GM12878 (cell line): ENCODE measurements around the gene WDR19. TPM values are rescaled to one million over a fixed set of nuclear protein-coding genes. Genes with fewer than 3 reads are reported as not detected.

Experiments used
- ATAC-seq: fragments of 200-7000 bp; cut with Tn5 transposase; 3 replicates; pipeline ENCODE4 v1.9.1; 2020; ENCODE audit warnings: mild to moderate bottlenecking, moderate library complexity
- BruUV-seq: library from RNA; stranded (reverse); fragments of 400-500 nt; replicated peaks from 2 replicates; lab custom pipeline; 2021; lab: Mats Ljungman, UMichigan
- CTCF ChIA-PET: fragments of 300-600 bp; sonication (Branson Sonifier 250); formaldehyde crosslinking; extraction: SDS; loops from one replicate; lab custom pipeline; 2021; ENCODE audit warnings: inconsistent platforms; lab: Yijun Ruan, JAX
- POLR2A ChIA-PET: fragments of 350-600 bp; formaldehyde crosslinking; extraction: SDS; loops from one replicate; lab custom pipeline; 2021; ENCODE audit warnings: inconsistent platforms; lab: Charles Lee
- RAD21 ChIA-PET: fragments of 300-600 bp; sonication (Branson Sonifier 250); formaldehyde crosslinking; loops from one replicate; lab custom pipeline; 2023; ENCODE audit warnings: antibody characterized with exemption; ENCODE audit not compliant: unreplicated experiment; lab: Charles Lee
- SMC1A ChIA-PET: fragments of 300-600 bp; sonication (Branson Sonifier 250); formaldehyde crosslinking; loops from one replicate; lab custom pipeline; 2023; ENCODE audit not compliant: unreplicated experiment, uncharacterized antibody; lab: Charles Lee
- DNase-seq: peaks from one replicate; pipeline ENCODE4 v3.0.0-alpha.2; 2011; ENCODE audit warnings: low read depth, low spot score
- FAIRE-seq: peaks from 3 replicates; lab custom pipeline; 2011; peaks lifted over from hg19 to GRCh38; lab: Jason Lieb, UNC
- H2AFZ ChIP-seq: 2 replicates; pipeline ENCODE4 v1.6.0; 2011; ENCODE audit warnings: low read depth, low read length, control low read depth; ENCODE audit not compliant: control insufficient read depth
- H3K27ac ChIP-seq: 2 replicates; pipeline ENCODE4 v1.5.1; 2011; ENCODE audit warnings: control low read depth; ENCODE audit not compliant: control insufficient read depth, insufficient read depth
- H3K27me3 ChIP-seq, 2 experiments: replicated peaks in 1 of 2; 2 replicates each; pipeline versions ENCODE4 v1.6.0 to v1.6.1; 2011; ENCODE audit warnings: low read length in 1 of 2; ENCODE audit not compliant: control insufficient read depth in 2 of 2, insufficient read depth in 2 of 2
- H3K36me3 ChIP-seq, 2 experiments: 2 replicates each; pipeline ENCODE4 v1.5.1; 2011; ENCODE audit warnings: low read length in 1 of 2; ENCODE audit not compliant: control insufficient read depth in 2 of 2, insufficient read depth in 2 of 2
- H3K4me1 ChIP-seq: 2 replicates; pipeline ENCODE4 v1.6.1; 2011; ENCODE audit warnings: mild to moderate bottlenecking, low read length, moderate library complexity, mixed read lengths; ENCODE audit not compliant: control insufficient read depth, insufficient read depth
- H3K4me2 ChIP-seq: 2 replicates; pipeline ENCODE4 v1.6.0; 2011; ENCODE audit warnings: control low read depth; ENCODE audit not compliant: control insufficient read depth, insufficient read depth
- H3K4me3 ChIP-seq: fragments of 200-600 bp; sonication (generic); 2 replicates; pipeline ENCODE4 v1.5.1; 2016
- H3K79me2 ChIP-seq: 2 replicates; pipeline ENCODE4 v1.6.0; 2011; ENCODE audit warnings: low read length; ENCODE audit not compliant: control insufficient read depth, insufficient read depth
- H3K9ac ChIP-seq: 2 replicates; pipeline ENCODE4 v1.8.0; 2011; ENCODE audit warnings: low read length, control low read depth, mixed read lengths; ENCODE audit not compliant: control insufficient read depth, insufficient read depth
- H3K9me3 ChIP-seq: replicated peaks from 3 replicates; pipeline ENCODE4 v1.5.1; 2011; ENCODE audit warnings: mild to moderate bottlenecking, low read length; ENCODE audit not compliant: control insufficient read depth, insufficient read depth
- H4K20me1 ChIP-seq: 2 replicates; pipeline ENCODE4 v1.6.0; 2011; ENCODE audit not compliant: control insufficient read depth, insufficient read depth
- ATF3 ChIP-seq: IDR thresholded peaks from 2 replicates; pipeline ENCODE4 v1.6.1; 2011; ENCODE audit warnings: low read depth, mild to moderate bottlenecking, low read length, moderate library complexity, borderline replicate concordance; ENCODE audit errors: extremely low read depth
- E2F4 ChIP-seq: IDR thresholded peaks from 2 replicates; pipeline ENCODE4 v1.6.1; 2012; ENCODE audit warnings: low read depth, low read length, improper control_type of control experiment
- ESRRA ChIP-seq: IDR thresholded peaks from 2 replicates; pipeline ENCODE4 v1.6.1; 2012; ENCODE audit warnings: mild to moderate bottlenecking, low read length, improper control_type of control experiment
- FOS ChIP-seq: IDR thresholded peaks from 3 replicates; pipeline ENCODE4 v1.6.1; 2011; ENCODE audit warnings: borderline replicate concordance; ENCODE audit not compliant: insufficient read length; ENCODE audit errors: extremely low read depth
- NFXL1 ChIP-seq: fragments of 450-650 bp; IDR thresholded peaks from 2 replicates; pipeline ENCODE4 v1.6.1; 2017; ENCODE audit warnings: antibody characterized with exemption, mild to moderate bottlenecking, borderline replicate concordance
- NR2F1 ChIP-seq: fragments of 450-650 bp; conservative IDR thresholded peaks from 2 replicates; pipeline ENCODE4 v1.6.1; 2017; ENCODE audit warnings: mild to moderate bottlenecking
- RCOR1 ChIP-seq: conservative IDR thresholded peaks from 2 replicates; pipeline ENCODE4 v1.6.1; 2012; ENCODE audit warnings: low read depth, low read length, improper control_type of control experiment
- REST ChIP-seq: IDR thresholded peaks from 2 replicates; pipeline ENCODE4 v1.6.1; 2012; ENCODE audit warnings: mild to moderate bottlenecking, low read depth, low read length
- SIX5 ChIP-seq: IDR thresholded peaks from 2 replicates; pipeline ENCODE4 v1.6.1; 2011; ENCODE audit warnings: mild to moderate bottlenecking, low read depth, low read length, moderate library complexity; ENCODE audit not compliant: severe bottlenecking
- ZBED1 ChIP-seq: IDR thresholded peaks from 2 replicates; pipeline ENCODE4 v1.6.1; 2016; ENCODE audit warnings: borderline replicate concordance
- ZBTB40 ChIP-seq: fragments of 450-650 bp; IDR thresholded peaks from 2 replicates; pipeline ENCODE4 v1.6.1; 2016; ENCODE audit warnings: mild to moderate bottlenecking, moderate library complexity, borderline replicate concordance
- WGBS: methylation state at CpG from one replicate; pipeline ENCODE4 v1.1.6; 2016; ENCODE audit warnings: low lambda C conversion rate; ENCODE audit not compliant: insufficient replicate concordance, insufficient coverage; ENCODE audit errors: missing lambda C conversion rate; 5-methylcytosine and 5-hydroxymethylcytosine counted together
- in situ Hi-C: fragments of 300-500 bp; cut with MboI; formaldehyde crosslinking; loops from 9 replicates; pipeline ENCODE4 v1.14.3; 2018; ENCODE audit warnings: mixed read lengths
- intact Hi-C: fragments of 100-400 bp; cut with micrococcal nuclease; formaldehyde crosslinking; loops from one replicate; pipeline ENCODE4 v1.14.2; 2022; ENCODE audit not compliant: unreplicated experiment
- polyA plus RNA-seq, 11 experiments: library from polyadenylated mRNA; depleted of rRNA in 4 of 11; unstranded in 6 of 11; stranded (reverse) in 5 of 11; fragments of >200 nt; fragmentation: Nextera tagmentation in 4 of 11; fragmentation: Illumina TruSeq in 1 of 11; extraction: Ambion mirVana in 4 of 11; extraction: Trizol in 1 of 11; gene quantifications; 1 replicate in 1 of 11; 2 replicates in 10 of 11; pipeline versions ENCODE4 v1.2.1 to v1.2.3, GENCODE V29; 2011 to 2016; ENCODE audit warnings: inconsistent platforms in 2 of 11, missing spikeins in 2 of 11, low read depth in 1 of 11
- total RNA-seq, 4 experiments: library from RNA; depleted of rRNA in 3 of 4; stranded (reverse); fragments of >200 nt in 3 of 4; fragmentation: Illumina TruSeq in 1 of 4; extraction: Trizol in 1 of 4; gene quantifications; 2 replicates each; pipeline versions ENCODE4 v1.2.1 to v1.2.3, GENCODE V29; 2013 to 2021

WDR19 gene
- total and polyA plus RNA-seq, 10 of the 15 experiments (the other 5 are each of a cell fraction or from before 2014, with no cell fraction given), result 3.5 to 15.4 (median 7.3) TPM

- no TSS peak for BruUV-seq
- in situ Hi-C loops, result no loop called here
- Histone ChIP-seq H3K9me3 (no peaks in the 10 kb centered on the region; the same call in 2 of the 3 replicates), H3K4me3 (no peak overlapping the region), H3K27me3 (no peaks in the 10 kb centered on the region), H3K9ac (no peak overlapping the region), H3K79me2 (no peaks in the 10 kb centered on the region), H3K4me2 (no peak overlapping the region), H3K4me1 (peaks cover 12% of the 10 kb centered on the region), H3K36me3 (no peaks in the 10 kb centered on the region), H4K20me1 (no peaks in the 10 kb centered on the region), H3K27ac (no peak overlapping the region), H2AFZ (no peak overlapping the region)
- DNase-seq (no peak), FAIRE-seq (peak; percentile 23), ATAC-seq (no peak)
- POLR2A ChIA-PET, result no interaction called here
- SMC1A ChIA-PET, result no interaction called here
- RAD21 ChIA-PET, result no interaction called here
- intact Hi-C loops, result no loop called here
- CTCF ChIA-PET, result interaction anchor here (1.0 kb wide), 1 partner anchor 21 kb away, joined by 3 read pairs; no protein-coding TSS in a partner anchor
- 90% methylated on average over 12 of the region's 12 CpGs for WGBS
- no peak for TF ChIP-seq FOS
- no peak for TF ChIP-seq ESRRA
- no peak for TF ChIP-seq ATF3
- TF ChIP-seq E2F4, result no peak
- no peak for TF ChIP-seq RCOR1
- no peak for TF ChIP-seq ZBTB40
- TF ChIP-seq REST, result no peak
- TF ChIP-seq NR2F1, result no peak
- TF ChIP-seq NFXL1, result no peak
- no peak for TF ChIP-seq SIX5
- TF ChIP-seq ZBED1, result no peak
Measured at GRCh38 chr4:39170301-39170700, 12.0 kb upstream of the WDR19 start.
